GM12878 (cell line): ENCODE data around the gene LPCAT2. TPM values are rescaled to one million over a fixed set of nuclear protein-coding genes. Genes with fewer than 3 reads are reported as not detected.

Experiments used
- ATAC-seq: fragments of 200-7000 bp; cut with Tn5 transposase; 3 replicates; pipeline ENCODE4 v1.9.1; 2020; ENCODE audit warnings: mild to moderate bottlenecking, moderate library complexity
- BruUV-seq: library from RNA; stranded (reverse); fragments of 400-500 nt; replicated peaks from 2 replicates; lab custom pipeline; 2021; lab: Mats Ljungman, UMichigan
- CTCF ChIA-PET: fragments of 300-600 bp; sonication (Branson Sonifier 250); formaldehyde crosslinking; extraction: SDS; loops from one replicate; lab custom pipeline; 2021; ENCODE audit warnings: inconsistent platforms; lab: Yijun Ruan, JAX
- POLR2A ChIA-PET: fragments of 350-600 bp; formaldehyde crosslinking; extraction: SDS; loops from one replicate; lab custom pipeline; 2021; ENCODE audit warnings: inconsistent platforms; lab: Charles Lee
- RAD21 ChIA-PET: fragments of 300-600 bp; sonication (Branson Sonifier 250); formaldehyde crosslinking; loops from one replicate; lab custom pipeline; 2023; ENCODE audit warnings: antibody characterized with exemption; ENCODE audit not compliant: unreplicated experiment; lab: Charles Lee
- SMC1A ChIA-PET: fragments of 300-600 bp; sonication (Branson Sonifier 250); formaldehyde crosslinking; loops from one replicate; lab custom pipeline; 2023; ENCODE audit not compliant: unreplicated experiment, uncharacterized antibody; lab: Charles Lee
- DNase-seq: peaks from one replicate; pipeline ENCODE4 v3.0.0-alpha.2; 2011; ENCODE audit warnings: low read depth, low spot score
- FAIRE-seq: peaks from 3 replicates; lab custom pipeline; 2011; peaks lifted over from hg19 to GRCh38; lab: Jason Lieb, UNC
- H2AFZ ChIP-seq: 2 replicates; pipeline ENCODE4 v1.6.0; 2011; ENCODE audit warnings: low read depth, low read length, control low read depth; ENCODE audit not compliant: control insufficient read depth
- H3K27ac ChIP-seq: 2 replicates; pipeline ENCODE4 v1.5.1; 2011; ENCODE audit warnings: control low read depth; ENCODE audit not compliant: control insufficient read depth, insufficient read depth
- H3K27me3 ChIP-seq, 2 experiments: replicated peaks in 1 of 2; 2 replicates each; pipeline versions ENCODE4 v1.6.0 to v1.6.1; 2011; ENCODE audit warnings: low read length in 1 of 2; ENCODE audit not compliant: control insufficient read depth in 2 of 2, insufficient read depth in 2 of 2
- H3K36me3 ChIP-seq, 2 experiments: 2 replicates each; pipeline ENCODE4 v1.5.1; 2011; ENCODE audit warnings: low read length in 1 of 2; ENCODE audit not compliant: control insufficient read depth in 2 of 2, insufficient read depth in 2 of 2
- H3K4me1 ChIP-seq: 2 replicates; pipeline ENCODE4 v1.6.1; 2011; ENCODE audit warnings: mild to moderate bottlenecking, low read length, moderate library complexity, mixed read lengths; ENCODE audit not compliant: control insufficient read depth, insufficient read depth
- H3K4me2 ChIP-seq: 2 replicates; pipeline ENCODE4 v1.6.0; 2011; ENCODE audit warnings: control low read depth; ENCODE audit not compliant: control insufficient read depth, insufficient read depth
- H3K4me3 ChIP-seq: fragments of 200-600 bp; sonication (generic); 2 replicates; pipeline ENCODE4 v1.5.1; 2016
- H3K79me2 ChIP-seq: 2 replicates; pipeline ENCODE4 v1.6.0; 2011; ENCODE audit warnings: low read length; ENCODE audit not compliant: control insufficient read depth, insufficient read depth
- H3K9ac ChIP-seq: 2 replicates; pipeline ENCODE4 v1.8.0; 2011; ENCODE audit warnings: low read length, control low read depth, mixed read lengths; ENCODE audit not compliant: control insufficient read depth, insufficient read depth
- H3K9me3 ChIP-seq: replicated peaks from 3 replicates; pipeline ENCODE4 v1.5.1; 2011; ENCODE audit warnings: mild to moderate bottlenecking, low read length; ENCODE audit not compliant: control insufficient read depth, insufficient read depth
- H4K20me1 ChIP-seq: 2 replicates; pipeline ENCODE4 v1.6.0; 2011; ENCODE audit not compliant: control insufficient read depth, insufficient read depth
- ATF7 ChIP-seq: fragments of 450-650 bp; IDR thresholded peaks from 2 replicates; pipeline ENCODE4 v1.6.1; 2016; ENCODE audit warnings: low read depth, mild to moderate bottlenecking
- CREB1 ChIP-seq: IDR thresholded peaks from 2 replicates; pipeline ENCODE4 v1.6.1; 2012; ENCODE audit warnings: low read depth, mild to moderate bottlenecking, inconsistent platforms
- CTCF ChIP-seq, 3 experiments: IDR thresholded peaks in 2 of 3; conservative IDR thresholded peaks in 1 of 3; 2 replicates each; pipeline ENCODE4 v1.5.1; 2011; ENCODE audit warnings: low read depth in 3 of 3, low read length in 3 of 3, mild to moderate bottlenecking in 3 of 3, control low read depth in 2 of 3, moderate library complexity in 2 of 3, inconsistent platforms in 1 of 3, mixed read lengths in 1 of 3; ENCODE audit not compliant: control insufficient read depth in 2 of 3, insufficient read depth in 1 of 3; ENCODE audit errors: extremely low read depth in 1 of 3
- EGR1 ChIP-seq, 2 experiments: IDR thresholded peaks; 1 replicate in 1 of 2; 2 replicates in 1 of 2; pipeline ENCODE4 v1.6.1; 2011 to 2012; ENCODE audit warnings: low read depth in 2 of 2, low read length in 2 of 2, borderline replicate concordance in 1 of 2, mild to moderate bottlenecking in 1 of 2, moderate library complexity in 1 of 2
- ETV6 ChIP-seq, 2 experiments: fragments of 450-650 bp in 1 of 2; IDR thresholded peaks in 1 of 2; conservative IDR thresholded peaks in 1 of 2; 2 replicates each; pipeline ENCODE4 v1.6.1; 2014; ENCODE audit warnings: antibody characterized with exemption in 1 of 2, borderline replicate concordance in 1 of 2, low read depth in 1 of 2, mild to moderate bottlenecking in 1 of 2, moderate library complexity in 1 of 2
- FOS ChIP-seq: IDR thresholded peaks from 3 replicates; pipeline ENCODE4 v1.6.1; 2011; ENCODE audit warnings: borderline replicate concordance; ENCODE audit not compliant: insufficient read length; ENCODE audit errors: extremely low read depth
- FOXK2 ChIP-seq: fragments of 450-650 bp; IDR thresholded peaks from 2 replicates; pipeline ENCODE4 v1.6.1; 2017; ENCODE audit warnings: mild to moderate bottlenecking, moderate library complexity
- GABPA ChIP-seq: IDR thresholded peaks from 2 replicates; pipeline ENCODE4 v1.6.1; 2014; ENCODE audit warnings: antibody characterized with exemption, low read depth, mild to moderate bottlenecking, inconsistent platforms
- HDAC6 ChIP-seq: fragments of 200-600 bp; sonication (generic); IDR thresholded peaks from one replicate; pipeline ENCODE4 v1.8.0; 2017; ENCODE audit warnings: antibody characterized with exemption; ENCODE audit not compliant: unreplicated experiment
- JUNB ChIP-seq: IDR thresholded peaks from 2 replicates; pipeline ENCODE4 v1.6.1; 2016; ENCODE audit warnings: antibody characterized with exemption, mild to moderate bottlenecking
- NFXL1 ChIP-seq: fragments of 450-650 bp; IDR thresholded peaks from 2 replicates; pipeline ENCODE4 v1.6.1; 2017; ENCODE audit warnings: antibody characterized with exemption, mild to moderate bottlenecking, borderline replicate concordance
- NR2C1 ChIP-seq: fragments of 450-650 bp; IDR thresholded peaks from 2 replicates; pipeline ENCODE4 v1.6.1; 2017; ENCODE audit warnings: antibody characterized with exemption, mild to moderate bottlenecking, moderate library complexity
- PAX8 ChIP-seq: fragments of 450-650 bp; IDR thresholded peaks from 2 replicates; pipeline ENCODE4 v1.6.1; 2017; ENCODE audit warnings: mild to moderate bottlenecking, moderate library complexity
- RB1 ChIP-seq: fragments of 450-650 bp; formaldehyde crosslinking; IDR thresholded peaks from 2 replicates; pipeline ENCODE4 v1.6.1; 2017; ENCODE audit warnings: mild to moderate bottlenecking, borderline replicate concordance
- RUNX3 ChIP-seq: IDR thresholded peaks from 2 replicates; pipeline ENCODE4 v1.6.1; 2012; ENCODE audit warnings: low read length, inconsistent platforms
- SUZ12 ChIP-seq: fragments of 200-600 bp; sonication (generic); IDR thresholded peaks from one replicate; pipeline ENCODE4 v1.6.1; 2018; ENCODE audit warnings: antibody characterized with exemption, mild to moderate bottlenecking; ENCODE audit not compliant: unreplicated experiment
- ZNF207 ChIP-seq: fragments of 450-650 bp; IDR thresholded peaks from 2 replicates; pipeline ENCODE4 v1.6.1; 2014; ENCODE audit warnings: antibody characterized with exemption, mild to moderate bottlenecking, borderline replicate concordance
- WGBS: methylation state at CpG from one replicate; pipeline ENCODE4 v1.1.6; 2016; ENCODE audit warnings: low lambda C conversion rate; ENCODE audit not compliant: insufficient replicate concordance, insufficient coverage; ENCODE audit errors: missing lambda C conversion rate; 5-methylcytosine and 5-hydroxymethylcytosine counted together
- in situ Hi-C: fragments of 300-500 bp; cut with MboI; formaldehyde crosslinking; loops from 9 replicates; pipeline ENCODE4 v1.14.3; 2018; ENCODE audit warnings: mixed read lengths
- intact Hi-C: fragments of 100-400 bp; cut with micrococcal nuclease; formaldehyde crosslinking; loops from one replicate; pipeline ENCODE4 v1.14.2; 2022; ENCODE audit not compliant: unreplicated experiment
- polyA plus RNA-seq, 11 experiments: library from polyadenylated mRNA; depleted of rRNA in 4 of 11; unstranded in 6 of 11; stranded (reverse) in 5 of 11; fragments of >200 nt; fragmentation: Nextera tagmentation in 4 of 11; fragmentation: Illumina TruSeq in 1 of 11; extraction: Ambion mirVana in 4 of 11; extraction: Trizol in 1 of 11; gene quantifications; 1 replicate in 1 of 11; 2 replicates in 10 of 11; pipeline versions ENCODE4 v1.2.1 to v1.2.3, GENCODE V29; 2011 to 2016; ENCODE audit warnings: inconsistent platforms in 2 of 11, missing spikeins in 2 of 11, low read depth in 1 of 11
- total RNA-seq, 4 experiments: library from RNA; depleted of rRNA in 3 of 4; stranded (reverse); fragments of >200 nt in 3 of 4; fragmentation: Illumina TruSeq in 1 of 4; extraction: Trizol in 1 of 4; gene quantifications; 2 replicates each; pipeline versions ENCODE4 v1.2.1 to v1.2.3, GENCODE V29; 2013 to 2021

The LPCAT2 gene
- total and polyA plus RNA-seq, 10 of the 15 experiments (the other 5 are each of a cell fraction or from before 2014, with no cell fraction given) = 0.01 TPM; not detected in 9

GRCh38 chr16:55540221-55540620, 31.3 kb downstream of the LPCAT2 start:
- BruUV-seq = no TSS peak
- Histone ChIP-seq H3K4me3 (no peak overlapping the region), H3K9me3 (no peaks in the 10 kb centered on the region), H3K4me1 (no peaks in the 10 kb centered on the region), H2AFZ (no peak overlapping the region), H3K36me3 (no peaks in the 10 kb centered on the region), H3K27me3 (no peaks in the 10 kb centered on the region), H3K9ac (no peak overlapping the region), H4K20me1 (no peaks in the 10 kb centered on the region), H3K4me2 (no peak overlapping the region), H3K79me2 (no peaks in the 10 kb centered on the region), H3K27ac (no peak overlapping the region)
- in situ Hi-C loops (loop anchor here (10.0 kb wide), 1 partner anchor 65 kb away; no protein-coding TSS in a partner anchor), intact Hi-C loops (no loop called here)
- ChIA-PET RAD21 (no interaction called here), SMC1A (no interaction called here), POLR2A (no interaction called here), CTCF (no interaction called here)
- no peak for DNase-seq
- TF ChIP-seq CREB1 = no peak
- TF ChIP-seq HDAC6 = no peak
- TF ChIP-seq RUNX3 = no peak
- TF ChIP-seq FOXK2 = no peak
- TF ChIP-seq NR2C1 = no peak
- TF ChIP-seq SUZ12 = no peak
- no peak for TF ChIP-seq GABPA
- TF ChIP-seq ATF7 = no peak
- TF ChIP-seq CTCF (IDR thresholded peaks at IDR 0.05 in 2 of 3, conservative IDR thresholded peaks at IDR 0.05 in 1 of 3; ENCODE audit: control insufficient read depth in 2 of 3, extremely low read depth in 1 of 3, insufficient read depth in 1 of 3, low read depth in 3 of 3, low read length in 3 of 3) = no peak
- TF ChIP-seq ETV6 (conservative IDR thresholded peaks at IDR 0.05 in 1 of 2, IDR thresholded peaks at IDR 0.05 in 1 of 2; ENCODE audit: borderline replicate concordance in 1 of 2, low read depth in 1 of 2) = no peak
- no peak for TF ChIP-seq ZNF207
- TF ChIP-seq EGR1 (IDR thresholded peaks at IDR 0.05; ENCODE audit: borderline replicate concordance in 1 of 2, low read depth in 2 of 2, low read length in 2 of 2) = no peak
- TF ChIP-seq PAX8 = no peak
- TF ChIP-seq RB1 = no peak
- TF ChIP-seq FOS = no peak
- no peak for TF ChIP-seq NFXL1
- TF ChIP-seq JUNB = no peak
- no peak for ATAC-seq
- 46% methylated on average over 1 of the region's 1 CpG for WGBS
- no peak for FAIRE-seq
